Panc1 (cell line): ENCODE measurements around the gene CROCC2. TPM values are rescaled to one million over a fixed set of nuclear protein-coding genes. Genes with fewer than 3 reads are reported as not detected.

Experiments used
- ATAC-seq: fragments of 200-7000 bp; cut with Tn5 transposase; 2 replicates; pipeline ENCODE4 v1.9.1; 2020; ENCODE audit warnings: mild to moderate bottlenecking, moderate library complexity
- BruUV-seq: library from RNA; stranded (reverse); fragments of 400-500 nt; replicated peaks from 2 replicates; lab custom pipeline; 2021; lab: Mats Ljungman, UMichigan
- CTCF ChIA-PET: fragments of 300-600 bp; sonication (Branson Sonifier 250); formaldehyde crosslinking; loops from one replicate; lab custom pipeline; 2022; ENCODE audit warnings: antibody characterized with exemption; lab: Charles Lee
- POLR2A ChIA-PET: fragments of 300-600 bp; sonication (Branson Sonifier 250); formaldehyde crosslinking; loops from one replicate; lab custom pipeline; 2022; ENCODE audit warnings: antibody characterized with exemption; lab: Charles Lee
- DNase-seq: peaks from one replicate; pipeline ENCODE4 v3.0.0-alpha.2; 2010; ENCODE audit warnings: low read depth, low spot score
- H3K27ac ChIP-seq: 2 replicates; pipeline ENCODE4 v1.5.1; 2011; ENCODE audit warnings: mild to moderate bottlenecking, low read length, inconsistent platforms
- H3K27me3 ChIP-seq: fragments of 200-500 bp; sonication (Bioruptor generic); 2 replicates; pipeline ENCODE4 v1.6.0; 2014; ENCODE audit warnings: low read length, inconsistent platforms; ENCODE audit not compliant: control insufficient read depth, insufficient read depth
- H3K36me3 ChIP-seq: fragments of 200-500 bp; sonication (Bioruptor generic); 2 replicates; pipeline ENCODE4 v1.5.1; 2014; ENCODE audit warnings: inconsistent platforms, mild to moderate bottlenecking, low read length, moderate library complexity; ENCODE audit not compliant: control insufficient read depth, insufficient read depth
- H3K4me1 ChIP-seq: 2 replicates; pipeline ENCODE4 v1.5.1; 2011; ENCODE audit warnings: inconsistent platforms, mild to moderate bottlenecking, low read length, moderate library complexity; ENCODE audit not compliant: control insufficient read depth, insufficient read depth
- H3K4me3 ChIP-seq, 2 experiments: 2 replicates each; pipeline ENCODE4 v1.5.1; 2011 to 2012; ENCODE audit warnings: low read depth in 2 of 2, low read length in 2 of 2, mild to moderate bottlenecking in 2 of 2, inconsistent platforms in 1 of 2, moderate library complexity in 1 of 2
- H3K9me3 ChIP-seq: fragments of 200-500 bp; sonication (Bioruptor generic); 2 replicates; pipeline ENCODE4 v1.5.1; 2014; ENCODE audit warnings: low read depth, mild to moderate bottlenecking, inconsistent platforms, low read length, moderate library complexity; ENCODE audit not compliant: control insufficient read depth, insufficient read depth
- POLR2AphosphoS5 ChIP-seq: IDR thresholded peaks from 2 replicates; pipeline ENCODE4 v1.6.1; 2012; ENCODE audit warnings: mild to moderate bottlenecking, low read depth, low read length, moderate library complexity
- SIN3A ChIP-seq: IDR thresholded peaks from 2 replicates; pipeline ENCODE4 v1.6.1; 2012; ENCODE audit warnings: low read depth, mild to moderate bottlenecking, low read length, moderate library complexity, borderline replicate concordance; ENCODE audit not compliant: insufficient read depth
- TCF7L2 ChIP-seq: IDR thresholded peaks from 2 replicates; pipeline ENCODE4 v1.6.1; 2011; ENCODE audit warnings: mild to moderate bottlenecking, low read depth, low read length, inconsistent platforms
- in situ Hi-C: cut with HindIII; loops from 2 replicates; pipeline ENCODE4 v1.10.0; 2016; ENCODE audit warnings: low sequenced_read_pairs, low pct_unique_long_range_greater_than_20kb
- intact Hi-C: fragments of 100-400 bp; cut with micrococcal nuclease; formaldehyde crosslinking; loops from one replicate; pipeline ENCODE4 v1.10.0; 2022; ENCODE audit not compliant: unreplicated experiment
- total RNA-seq: library from RNA; stranded (reverse); gene quantifications from one replicate; pipeline ENCODE4 v1.2.1, GENCODE V29; 2021; ENCODE audit not compliant: unreplicated experiment
- TF ChIP-seq, protein P1 (sequence below): fragments of 450-650 bp; IDR thresholded peaks from 2 replicates; pipeline ENCODE4 v1.5.1; 2017; ENCODE audit warnings: mild to moderate bottlenecking
- TF ChIP-seq, protein P2 (sequence below), 2 experiments: IDR thresholded peaks; 2 replicates each; pipeline ENCODE4 v1.6.1; 2011 to 2012; ENCODE audit warnings: low read depth in 2 of 2, control low read depth in 1 of 2, low read length in 1 of 2, mild to moderate bottlenecking in 1 of 2, moderate library complexity in 1 of 2; ENCODE audit not compliant: insufficient read depth in 1 of 2

Gene CROCC2
- total RNA-seq, 1 experiment from 2014 or later: 0.23 TPM

DNA sequence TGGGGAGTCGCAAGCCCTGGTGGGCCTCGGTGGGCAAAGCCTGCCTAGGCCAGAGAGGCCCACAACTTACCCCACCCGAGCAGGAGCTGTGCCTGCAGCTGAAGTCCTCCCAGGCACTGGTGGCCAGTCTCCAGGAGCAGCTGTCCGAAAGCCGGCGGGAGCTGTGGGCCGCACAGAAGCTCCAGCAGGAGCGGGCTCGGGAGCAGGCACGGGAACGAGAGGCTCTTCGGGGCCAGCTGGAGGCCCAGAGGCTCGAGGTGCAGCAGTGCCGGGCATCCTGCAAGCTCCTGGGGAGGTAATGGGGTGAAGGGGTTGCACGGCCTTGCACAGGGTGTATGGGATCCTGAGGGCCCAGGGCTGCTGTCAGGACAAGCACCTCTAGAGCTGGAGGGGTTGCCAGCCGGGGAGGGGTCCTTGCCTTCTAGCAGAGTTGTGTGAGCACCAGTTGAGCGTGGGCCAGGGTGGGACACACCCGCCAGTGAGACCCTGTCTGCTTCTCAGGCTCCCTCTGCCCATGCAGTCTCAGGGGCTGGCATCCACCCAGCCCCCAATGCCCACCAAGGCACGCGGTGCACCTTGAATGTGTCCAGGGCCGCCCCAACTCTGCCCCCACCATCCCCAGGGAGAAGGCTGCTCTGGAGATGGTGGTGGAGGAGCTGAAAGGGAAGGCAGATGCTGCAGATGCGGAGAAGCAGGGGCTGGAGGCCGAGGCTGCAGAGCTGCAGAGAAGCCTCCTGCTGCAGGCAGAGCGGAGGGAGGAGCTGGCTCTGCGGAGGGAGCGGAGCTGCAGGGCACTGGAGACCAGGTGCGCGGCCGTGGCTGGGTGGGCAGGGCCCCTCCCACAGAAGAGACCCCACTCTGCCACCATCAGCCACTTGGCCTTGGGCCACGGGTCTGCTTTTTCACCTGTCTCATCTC, 27.2 kb downstream of the CROCC2 start:
- BruUV-seq: no TSS peak
- POLR2A ChIA-PET: no interaction called here

DNA sequence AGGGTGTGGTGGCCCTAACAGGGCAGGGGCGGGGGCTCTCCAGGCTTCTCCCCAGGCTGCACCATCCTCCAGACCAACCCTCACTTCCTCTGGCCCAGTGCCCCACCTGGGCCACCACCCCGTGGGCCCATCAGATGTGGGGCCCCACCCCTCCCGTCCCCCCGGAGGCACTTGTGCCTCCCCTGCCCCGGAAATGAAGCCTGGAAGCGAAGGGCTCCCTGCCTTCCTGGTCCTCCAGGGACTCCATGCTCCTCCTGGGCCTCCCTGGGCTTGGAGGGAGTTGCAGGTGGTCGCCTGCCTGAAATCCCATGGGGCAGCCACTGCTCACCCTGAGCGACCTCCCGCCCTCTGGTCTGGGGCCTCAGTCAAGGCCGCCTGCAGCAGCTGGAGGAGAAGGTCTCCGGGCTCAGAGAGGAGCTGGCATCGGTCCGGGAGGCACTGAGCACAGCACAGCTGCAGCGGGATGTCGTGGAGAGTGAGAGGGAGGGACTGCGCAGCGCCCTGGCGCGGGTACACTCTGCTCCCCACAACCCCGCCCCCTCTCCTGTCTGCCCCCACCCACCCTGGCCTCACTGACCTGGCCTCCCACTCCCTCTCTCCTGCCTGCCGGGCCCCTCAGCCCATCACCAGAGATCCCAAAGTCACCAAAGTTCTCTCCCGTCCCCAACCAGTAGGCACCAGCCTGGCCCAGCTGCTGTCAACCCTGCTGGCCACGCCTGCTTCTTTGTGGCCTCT, 28.0 kb downstream of the CROCC2 start:
- no peak for TF ChIP-seq SIN3A
- TF ChIP-seq, protein P1, sequence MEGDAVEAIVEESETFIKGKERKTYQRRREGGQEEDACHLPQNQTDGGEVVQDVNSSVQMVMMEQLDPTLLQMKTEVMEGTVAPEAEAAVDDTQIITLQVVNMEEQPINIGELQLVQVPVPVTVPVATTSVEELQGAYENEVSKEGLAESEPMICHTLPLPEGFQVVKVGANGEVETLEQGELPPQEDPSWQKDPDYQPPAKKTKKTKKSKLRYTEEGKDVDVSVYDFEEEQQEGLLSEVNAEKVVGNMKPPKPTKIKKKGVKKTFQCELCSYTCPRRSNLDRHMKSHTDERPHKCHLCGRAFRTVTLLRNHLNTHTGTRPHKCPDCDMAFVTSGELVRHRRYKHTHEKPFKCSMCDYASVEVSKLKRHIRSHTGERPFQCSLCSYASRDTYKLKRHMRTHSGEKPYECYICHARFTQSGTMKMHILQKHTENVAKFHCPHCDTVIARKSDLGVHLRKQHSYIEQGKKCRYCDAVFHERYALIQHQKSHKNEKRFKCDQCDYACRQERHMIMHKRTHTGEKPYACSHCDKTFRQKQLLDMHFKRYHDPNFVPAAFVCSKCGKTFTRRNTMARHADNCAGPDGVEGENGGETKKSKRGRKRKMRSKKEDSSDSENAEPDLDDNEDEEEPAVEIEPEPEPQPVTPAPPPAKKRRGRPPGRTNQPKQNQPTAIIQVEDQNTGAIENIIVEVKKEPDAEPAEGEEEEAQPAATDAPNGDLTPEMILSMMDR: no peak
- TF ChIP-seq, protein P2, sequence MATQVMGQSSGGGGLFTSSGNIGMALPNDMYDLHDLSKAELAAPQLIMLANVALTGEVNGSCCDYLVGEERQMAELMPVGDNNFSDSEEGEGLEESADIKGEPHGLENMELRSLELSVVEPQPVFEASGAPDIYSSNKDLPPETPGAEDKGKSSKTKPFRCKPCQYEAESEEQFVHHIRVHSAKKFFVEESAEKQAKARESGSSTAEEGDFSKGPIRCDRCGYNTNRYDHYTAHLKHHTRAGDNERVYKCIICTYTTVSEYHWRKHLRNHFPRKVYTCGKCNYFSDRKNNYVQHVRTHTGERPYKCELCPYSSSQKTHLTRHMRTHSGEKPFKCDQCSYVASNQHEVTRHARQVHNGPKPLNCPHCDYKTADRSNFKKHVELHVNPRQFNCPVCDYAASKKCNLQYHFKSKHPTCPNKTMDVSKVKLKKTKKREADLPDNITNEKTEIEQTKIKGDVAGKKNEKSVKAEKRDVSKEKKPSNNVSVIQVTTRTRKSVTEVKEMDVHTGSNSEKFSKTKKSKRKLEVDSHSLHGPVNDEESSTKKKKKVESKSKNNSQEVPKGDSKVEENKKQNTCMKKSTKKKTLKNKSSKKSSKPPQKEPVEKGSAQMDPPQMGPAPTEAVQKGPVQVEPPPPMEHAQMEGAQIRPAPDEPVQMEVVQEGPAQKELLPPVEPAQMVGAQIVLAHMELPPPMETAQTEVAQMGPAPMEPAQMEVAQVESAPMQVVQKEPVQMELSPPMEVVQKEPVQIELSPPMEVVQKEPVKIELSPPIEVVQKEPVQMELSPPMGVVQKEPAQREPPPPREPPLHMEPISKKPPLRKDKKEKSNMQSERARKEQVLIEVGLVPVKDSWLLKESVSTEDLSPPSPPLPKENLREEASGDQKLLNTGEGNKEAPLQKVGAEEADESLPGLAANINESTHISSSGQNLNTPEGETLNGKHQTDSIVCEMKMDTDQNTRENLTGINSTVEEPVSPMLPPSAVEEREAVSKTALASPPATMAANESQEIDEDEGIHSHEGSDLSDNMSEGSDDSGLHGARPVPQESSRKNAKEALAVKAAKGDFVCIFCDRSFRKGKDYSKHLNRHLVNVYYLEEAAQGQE (IDR thresholded peaks at IDR 0.05; ENCODE audit: insufficient read depth in 1 of 2, low read depth in 2 of 2, low read length in 1 of 2): no peak
- no peak for TF ChIP-seq TCF7L2
- no peak for TF ChIP-seq POLR2AphosphoS5
- Histone ChIP-seq H3K27ac (no peak overlapping the region), H3K4me1 (no peaks in the 10 kb centered on the region), H3K36me3 (no peaks in the 10 kb centered on the region), H3K4me3 (no peak overlapping the region), H3K9me3 (no peaks in the 10 kb centered on the region; the same call in 1 of the 2 replicates), H3K27me3 (peaks cover 6% of the 10 kb centered on the region)
- ChIA-PET POLR2A (no interaction called here), CTCF (interaction anchor here (1.1 kb wide), 1 partner anchor 20 kb away, joined by 3 read pairs; no protein-coding TSS in a partner anchor)
- in situ Hi-C loops (no loop called here), intact Hi-C loops (no loop called here)
- no peak for DNase-seq
- no TSS peak for BruUV-seq
- no peak for ATAC-seq

More for the DNA sequence above, 27.2 kb downstream of the CROCC2 start:
- H3K9me3 ChIP-seq: no peaks in the 10 kb centered on the region; the same call in 1 of the 2 replicates
- H3K36me3 ChIP-seq: no peaks in the 10 kb centered on the region
- peaks cover 2% of the 10 kb centered on the region; the same call in 1 of the 2 replicates for H3K27me3 ChIP-seq
- TF ChIP-seq, protein P2 (IDR thresholded peaks at IDR 0.05; ENCODE audit: insufficient read depth in 1 of 2, low read depth in 2 of 2, low read length in 1 of 2): no peak
- TF ChIP-seq POLR2AphosphoS5 (no peak), TCF7L2 (no peak), SIN3A (no peak)
- TF ChIP-seq, protein P1: no peak
- ATAC-seq (no peak), DNase-seq (no peak)
- in situ Hi-C loops: no loop called here
- no peaks in the 10 kb centered on the region for H3K4me1 ChIP-seq
- no peak overlapping the region for H3K4me3 ChIP-seq
- intact Hi-C loops: no loop called here
- no peak overlapping the region for H3K27ac ChIP-seq
- CTCF ChIA-PET: interaction anchor here (1.1 kb wide), 1 partner anchor 19 kb away, joined by 3 read pairs; no protein-coding TSS in a partner anchor
